Thoracic aorta (tissue), 2 donors: ENCODE data around the gene CAMK2B. TPM values are rescaled to one million over a fixed set of nuclear protein-coding genes. Genes with fewer than 3 reads are reported as not detected.

Source experiments
- ATAC-seq: fragments of 150-250 bp; one replicate; pipeline ENCODE4 v1.8.0; 2017; ENCODE audit warnings: low read depth; ENCODE audit not compliant: insufficient number of reproducible peaks, low FRiP score
- DNase-seq: peaks from one replicate; pipeline ENCODE4 v3.0.0-alpha.2; 2020; ENCODE audit warnings: low spot score
- H3K27ac ChIP-seq, 2 donors: fragments of 200-600 bp; sonication (generic); 1 replicate in 1 of 2; 2 replicates in 1 of 2; pipeline ENCODE4 v1.5.1; 2016; ENCODE audit warnings: mild to moderate bottlenecking in 2 of 2, moderate library complexity in 2 of 2
- H3K27me3 ChIP-seq: fragments of 200-600 bp; sonication (generic); replicated peaks from 2 replicates; pipeline ENCODE4 v1.6.0; 2016; ENCODE audit warnings: mild to moderate bottlenecking; ENCODE audit not compliant: insufficient read depth
- H3K36me3 ChIP-seq: fragments of 200-600 bp; sonication (generic); one replicate; pipeline ENCODE4 v1.5.1; 2016
- H3K4me1 ChIP-seq, 2 donors: fragments of 200-600 bp; sonication (generic); 1 replicate in 1 of 2; 2 replicates in 1 of 2; pipeline versions ENCODE4 v1.5.1 to v1.6.0; 2016; ENCODE audit warnings: low read depth in 2 of 2, mild to moderate bottlenecking in 1 of 2; ENCODE audit not compliant: control insufficient read depth in 1 of 2
- H3K4me3 ChIP-seq: fragments of 200-600 bp; sonication (generic); 2 replicates; pipeline ENCODE4 v1.5.1; 2016; ENCODE audit warnings: mild to moderate bottlenecking
- H3K9me3 ChIP-seq: fragments of 200-600 bp; sonication (generic); 2 replicates; pipeline ENCODE4 v1.5.1; 2016
- total RNA-seq, 2 donors: library from RNA; depleted of rRNA; stranded (reverse); fragments of >200 nt; gene quantifications; one replicate each; pipeline versions ENCODE4 v1.1.0 to v1.2.3, GENCODE V29; 2016
- TF ChIP-seq, protein P1 (sequence below): fragments of 200-600 bp; sonication (generic); IDR thresholded peaks from one replicate; pipeline ENCODE4 v1.5.1; 2019; ENCODE audit warnings: antibody characterized with exemption

The CAMK2B gene
- total RNA-seq, 2 donors from 2014 or later = 1.5 to 2.8 TPM

DNA sequence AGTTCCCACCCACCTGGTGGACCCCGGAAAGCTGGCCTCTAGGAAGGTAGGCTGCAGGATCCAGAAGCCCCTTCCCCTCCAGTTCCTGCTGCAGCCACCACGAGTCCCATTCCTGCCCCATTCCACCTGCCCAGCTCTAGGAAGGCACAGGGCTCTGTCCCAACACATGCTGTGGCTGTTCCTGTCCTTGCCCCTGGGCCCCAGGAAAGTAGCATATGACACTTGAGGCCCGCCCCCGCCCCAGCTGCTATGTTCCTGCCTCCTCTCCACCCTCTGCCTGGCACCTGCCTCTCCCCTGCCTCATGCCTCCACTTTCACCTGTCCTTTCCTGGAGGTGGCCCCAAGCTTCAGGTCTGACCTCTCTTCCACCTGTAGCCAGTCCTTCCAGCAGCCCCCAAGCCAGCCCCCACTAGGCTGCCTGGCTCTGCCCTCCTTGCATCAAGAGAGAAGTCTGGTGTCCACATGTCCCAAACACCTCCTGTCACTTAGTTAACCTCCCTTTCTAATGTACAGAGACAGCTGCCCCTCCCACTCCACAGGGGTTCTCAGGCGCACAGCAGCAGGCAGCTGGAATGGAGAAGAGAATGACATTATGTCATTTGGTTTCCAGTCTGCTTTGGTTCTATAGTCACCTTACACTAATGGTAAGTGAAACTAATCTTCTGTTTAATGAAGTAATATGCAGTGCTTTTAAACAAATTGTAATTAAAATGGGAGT lies 101.9 kb downstream of the CAMK2B start:
- no peaks in the 10 kb centered on the region for H3K9me3 ChIP-seq
- ATAC-seq (no peak), DNase-seq (no peak)
- H3K4me3 ChIP-seq = no peak overlapping the region
- H3K36me3 ChIP-seq = no peaks in the 10 kb centered on the region
- no peaks in the 10 kb centered on the region for H3K27me3 ChIP-seq
- no peak overlapping the region for H3K27ac ChIP-seq
- TF ChIP-seq, protein P1, sequence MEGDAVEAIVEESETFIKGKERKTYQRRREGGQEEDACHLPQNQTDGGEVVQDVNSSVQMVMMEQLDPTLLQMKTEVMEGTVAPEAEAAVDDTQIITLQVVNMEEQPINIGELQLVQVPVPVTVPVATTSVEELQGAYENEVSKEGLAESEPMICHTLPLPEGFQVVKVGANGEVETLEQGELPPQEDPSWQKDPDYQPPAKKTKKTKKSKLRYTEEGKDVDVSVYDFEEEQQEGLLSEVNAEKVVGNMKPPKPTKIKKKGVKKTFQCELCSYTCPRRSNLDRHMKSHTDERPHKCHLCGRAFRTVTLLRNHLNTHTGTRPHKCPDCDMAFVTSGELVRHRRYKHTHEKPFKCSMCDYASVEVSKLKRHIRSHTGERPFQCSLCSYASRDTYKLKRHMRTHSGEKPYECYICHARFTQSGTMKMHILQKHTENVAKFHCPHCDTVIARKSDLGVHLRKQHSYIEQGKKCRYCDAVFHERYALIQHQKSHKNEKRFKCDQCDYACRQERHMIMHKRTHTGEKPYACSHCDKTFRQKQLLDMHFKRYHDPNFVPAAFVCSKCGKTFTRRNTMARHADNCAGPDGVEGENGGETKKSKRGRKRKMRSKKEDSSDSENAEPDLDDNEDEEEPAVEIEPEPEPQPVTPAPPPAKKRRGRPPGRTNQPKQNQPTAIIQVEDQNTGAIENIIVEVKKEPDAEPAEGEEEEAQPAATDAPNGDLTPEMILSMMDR = no peak
- no peaks in the 10 kb centered on the region for H3K4me1 ChIP-seq

DNA sequence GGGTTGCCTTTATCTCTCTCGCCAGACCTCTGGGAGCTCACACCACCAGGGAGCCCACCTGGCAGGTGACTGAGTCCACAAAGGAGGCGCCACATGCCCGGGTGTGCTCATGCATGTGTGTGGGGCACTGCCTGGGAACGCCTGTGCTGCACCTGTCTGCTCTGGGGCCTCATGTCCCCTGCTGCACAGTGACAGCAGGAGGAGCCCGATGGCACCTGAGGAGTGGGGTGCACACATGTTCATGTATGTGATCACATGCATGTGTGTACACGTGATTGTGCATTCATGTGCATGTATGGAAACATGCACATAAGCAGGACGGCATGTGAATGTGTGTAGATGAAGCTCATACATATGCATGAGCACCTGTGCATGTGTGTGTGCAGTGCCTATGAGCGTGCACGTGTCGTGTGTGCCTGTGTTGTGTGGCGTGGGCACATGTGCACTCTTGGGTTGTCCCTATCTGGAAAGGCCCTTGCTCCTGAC lies 102.6 kb downstream of the CAMK2B start:
- TF ChIP-seq, protein P1 = no peak
- no peak for ATAC-seq
- Histone ChIP-seq H3K4me1 (no peaks in the 10 kb centered on the region), H3K27me3 (no peaks in the 10 kb centered on the region), H3K36me3 (no peaks in the 10 kb centered on the region), H3K4me3 (no peak overlapping the region), H3K27ac (no peak overlapping the region), H3K9me3 (no peaks in the 10 kb centered on the region)
- no peak for DNase-seq

- ATAC-seq (no peak), DNase-seq (no peak)
- Histone ChIP-seq H3K9me3 (no peaks in the 10 kb centered on the region), H3K27ac (no peak overlapping the region), H3K27me3 (no peaks in the 10 kb centered on the region), H3K36me3 (no peaks in the 10 kb centered on the region), H3K4me3 (no peak overlapping the region), H3K4me1 (no peaks in the 10 kb centered on the region)
- TF ChIP-seq, protein P1 = no peak
Observed at GRCh38 chr7:44222074-44222473, 103.3 kb downstream of the CAMK2B start.

DNA sequence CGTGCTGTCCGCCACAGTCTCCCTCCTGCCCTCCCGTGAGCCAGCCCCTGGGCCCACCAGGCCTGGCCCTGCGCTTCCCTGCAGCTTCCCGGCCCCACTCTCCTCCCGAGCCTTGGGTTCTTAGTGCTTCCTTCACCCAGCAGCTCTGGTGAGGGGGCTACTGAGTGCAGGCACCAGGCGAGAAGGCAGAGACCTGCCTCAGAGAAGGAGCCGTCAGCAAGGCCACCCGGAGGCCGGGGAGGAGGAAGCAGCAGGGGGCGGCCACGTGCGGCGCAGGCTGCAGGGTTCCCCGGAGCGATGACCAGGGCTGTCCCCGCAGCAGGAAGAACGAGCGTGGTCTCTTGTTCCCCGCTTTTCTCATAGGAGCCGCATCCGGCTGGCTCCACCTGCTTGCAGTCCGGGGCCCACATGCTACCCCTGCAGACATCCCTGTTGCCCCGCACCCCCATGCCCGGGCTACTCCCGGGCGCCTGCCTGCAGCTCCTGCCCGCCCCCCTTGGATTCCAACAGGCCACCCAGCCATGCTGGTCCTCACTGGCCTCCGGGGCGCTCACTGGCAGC lies 104.1 kb downstream of the CAMK2B start:
- Histone ChIP-seq H3K9me3 (no peaks in the 10 kb centered on the region), H3K27ac (no peak overlapping the region), H3K27me3 (no peaks in the 10 kb centered on the region), H3K36me3 (no peaks in the 10 kb centered on the region), H3K4me3 (no peak overlapping the region), H3K4me1 (no peaks in the 10 kb centered on the region)
- TF ChIP-seq, protein P1 = no peak
- ATAC-seq = no peak
- DNase-seq = no peak

DNA sequence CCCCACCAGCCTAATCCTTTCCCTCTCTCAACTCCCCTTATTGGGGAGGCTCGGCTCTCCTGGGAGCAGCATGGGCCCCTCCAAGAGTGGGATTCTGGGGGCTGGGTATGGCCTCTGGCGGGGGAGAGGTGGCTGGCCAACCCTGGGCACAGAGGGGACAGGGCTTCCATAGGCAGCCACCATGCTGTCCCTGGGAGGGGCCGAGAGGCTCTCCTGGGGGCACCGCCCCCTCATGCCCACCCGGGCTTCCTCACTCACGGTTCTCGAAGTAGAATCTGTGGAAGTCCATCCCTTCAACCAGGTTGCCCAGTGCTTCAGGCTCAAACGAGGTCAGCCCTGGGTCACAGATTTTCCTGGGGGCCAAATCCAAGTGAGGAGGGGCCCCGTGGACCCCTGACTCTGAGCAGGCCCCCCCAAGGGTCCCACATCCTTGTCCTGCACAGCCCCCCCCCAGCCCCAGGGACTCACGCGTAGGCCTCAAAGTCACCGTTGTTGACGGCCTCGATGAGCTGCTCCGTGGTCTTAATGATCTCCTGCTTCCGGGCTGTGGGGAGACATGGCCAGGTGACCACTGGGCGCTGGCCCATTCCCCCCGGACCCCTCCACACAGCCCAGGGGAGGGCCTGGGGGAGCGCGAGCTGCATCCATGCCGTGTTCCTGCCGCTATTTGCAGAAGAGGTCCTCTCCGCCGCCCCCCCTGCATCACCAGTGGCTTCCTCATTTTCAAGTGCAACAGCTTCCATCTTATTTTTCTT lies 104.9 kb downstream of the CAMK2B start:
- no peak for ATAC-seq
- TF ChIP-seq, protein P1 = no peak
- no peaks in the 10 kb centered on the region for H3K9me3 ChIP-seq
- DNase-seq = no peak
- H3K4me1 ChIP-seq = no peaks in the 10 kb centered on the region
- H3K36me3 ChIP-seq = no peaks in the 10 kb centered on the region
- H3K27ac ChIP-seq = no peak overlapping the region
- H3K27me3 ChIP-seq = no peaks in the 10 kb centered on the region
- H3K4me3 ChIP-seq = no peak overlapping the region
